Aorta (tissue), 5 donors: ENCODE measurements around the gene PLEKHG7. TPM values are rescaled to one million over a fixed set of nuclear protein-coding genes. Genes with fewer than 3 reads are reported as not detected.
A peak's percentile ranks its signal among the peaks of the same experiment; 100 is the strongest.
"Not testable (repeated sequence)": the region's sequence is repeated elsewhere in the genome, so short reads cannot be mapped to it uniquely, and the experiment has no call there.

Experiments used
- ATAC-seq: fragments of 200-7000 bp; cut with Tn5 transposase; one replicate; pipeline ENCODE4 v1.9.1; 2022; ENCODE audit warnings: moderate library complexity; ENCODE audit not compliant: low FRiP score
- DNase-seq, 2 donors: peaks; one replicate each; pipeline ENCODE4 v3.0.0-alpha.2; 2020
- H3K27ac ChIP-seq, 2 donors: one replicate each; pipeline ENCODE4 v1.5.1; 2013; ENCODE audit warnings: low read length in 2 of 2, mild to moderate bottlenecking in 2 of 2, moderate library complexity in 2 of 2, control low read depth in 1 of 2, inconsistent platforms in 1 of 2, low read depth in 1 of 2
- H3K27me3 ChIP-seq, 2 donors: one replicate each; pipeline ENCODE4 v1.6.1; 2013; ENCODE audit warnings: control low read depth in 1 of 2, low read length in 1 of 2, mild to moderate bottlenecking in 1 of 2, moderate library complexity in 1 of 2; ENCODE audit not compliant: insufficient read depth in 2 of 2, control insufficient read depth in 1 of 2
- H3K36me3 ChIP-seq, 2 donors: one replicate each; pipeline ENCODE4 v1.6.1; 2013; ENCODE audit warnings: control low read depth in 1 of 2, low read length in 1 of 2, mild to moderate bottlenecking in 1 of 2; ENCODE audit not compliant: insufficient read depth in 2 of 2, control insufficient read depth in 1 of 2
- H3K4me1 ChIP-seq, 2 donors: one replicate each; pipeline ENCODE4 v1.6.1; 2013; ENCODE audit warnings: low read length in 2 of 2, control low read depth in 1 of 2, mild to moderate bottlenecking in 1 of 2, moderate library complexity in 1 of 2; ENCODE audit not compliant: insufficient read depth in 2 of 2, control insufficient read depth in 1 of 2
- H3K4me3 ChIP-seq, 2 donors: one replicate each; pipeline ENCODE4 v1.5.1; 2013; ENCODE audit warnings: low read length in 2 of 2, control low read depth in 1 of 2, mild to moderate bottlenecking in 1 of 2
- H3K9me3 ChIP-seq: one replicate; pipeline ENCODE4 v1.6.1; 2013; ENCODE audit warnings: mild to moderate bottlenecking, low read length; ENCODE audit not compliant: control insufficient read depth
- WGBS, 2 donors: extraction: QIAGEN DNeasy Blood & Tissue Kit; methylation state at CpG; one replicate each; pipeline ENCODE4 v1.1.7; 2013; 5-methylcytosine and 5-hydroxymethylcytosine counted together
- intact Hi-C, 2 donors: fragments of 100-400 bp; cut with DNase I; formaldehyde crosslinking; loops; one replicate each; pipeline versions ENCODE4 v1.14.2 to v1.15.0; 2022
- polyA plus RNA-seq, 2 donors: library from polyadenylated mRNA; stranded (reverse); fragments of 200-250 nt; gene quantifications; one replicate each; pipeline ENCODE4 v1.2.3, GENCODE V29; 2013
- total RNA-seq, 2 donors: library from RNA; stranded (reverse); fragmentation: NEBNext Ultra II Directional; extraction: Animal tissue kit (Norgen Biotek cat#: 25700); gene quantifications; one replicate each; pipeline ENCODE4 v1.2.1, GENCODE V29; 2021
- donor health status: healthy with polysubstance abuse.
- donor health status: Bipolar disorder and iron deficiency.
- donor health status: DM: no; HTN: no; CAD: no.
- donor health status: DM: no; HTN: no; CAD: no.
- donor health status: DM: yes; HTN: yes; CAD: no.

PLEKHG7 gene
- total and polyA plus RNA-seq, 4 donors = not detected

DNA sequence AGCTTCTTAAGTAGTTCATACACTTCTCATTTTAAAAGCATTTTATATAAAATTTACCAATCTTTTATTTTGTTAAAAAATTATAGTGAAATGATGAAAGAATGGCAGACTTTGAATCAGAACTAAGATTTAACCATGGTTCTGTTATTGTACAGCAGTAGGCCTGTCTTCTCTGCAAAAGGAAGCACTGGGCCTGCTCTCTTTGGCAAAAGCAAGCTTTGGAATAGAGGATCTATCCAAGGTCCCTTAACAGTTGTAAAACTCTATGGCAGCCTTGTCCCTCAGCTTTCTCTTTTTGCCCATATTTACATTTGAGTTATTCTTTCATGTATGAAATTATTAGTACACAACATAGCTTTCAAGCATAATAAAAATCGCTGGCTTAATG, 82.8 kb downstream of the PLEKHG7 start:
- no peak overlapping the region for H3K27ac ChIP-seq

GRCh38 chr12:92786045-92786444, 83.3 kb downstream of the PLEKHG7 start:
- WGBS, 2 donors = 45 to 51% methylated on average over 1 of the region's 1 CpG
- Histone ChIP-seq H3K27ac (no peak overlapping the region), H3K4me3 (no peak overlapping the region), H3K36me3 (no peaks in the 10 kb centered on the region), H3K9me3 (no peaks in the 10 kb centered on the region), H3K27me3 (no peaks in the 10 kb centered on the region), H3K4me1 (peaks cover 0 to 1% of the 10 kb centered on the region in 2 donors)
- intact Hi-C loops = no loop called here
- peak; percentile 80 for ATAC-seq
- DNase-seq = no peak

More for the DNA sequence above, 82.8 kb downstream of the PLEKHG7 start:
- Histone ChIP-seq H3K27me3 (no peaks in the 10 kb centered on the region), H3K9me3 (no peaks in the 10 kb centered on the region), H3K4me3 (no peak overlapping the region), H3K4me1 (peaks cover 0 to 1% of the 10 kb centered on the region in 2 donors), H3K36me3 (no peaks in the 10 kb centered on the region)
- ATAC-seq (no peak), DNase-seq (no peak)
- 90 to 93% methylated on average over 1 of the region's 1 CpG for WGBS, 2 donors
- intact Hi-C loops = no loop called here

- H3K36me3 ChIP-seq, intact Hi-C loops, DNase-seq, H3K9me3 ChIP-seq, H3K27me3 ChIP-seq, H3K27ac ChIP-seq, H3K4me1 ChIP-seq, H3K4me3 ChIP-seq, ATAC-seq: not testable (repeated sequence)
- WGBS, 2 donors = 95 to 98% methylated on average over 5 of the region's 5 CpGs
Observed at GRCh38 chr12:92794356-92794755, 91.6 kb downstream of the PLEKHG7 start.

DNA sequence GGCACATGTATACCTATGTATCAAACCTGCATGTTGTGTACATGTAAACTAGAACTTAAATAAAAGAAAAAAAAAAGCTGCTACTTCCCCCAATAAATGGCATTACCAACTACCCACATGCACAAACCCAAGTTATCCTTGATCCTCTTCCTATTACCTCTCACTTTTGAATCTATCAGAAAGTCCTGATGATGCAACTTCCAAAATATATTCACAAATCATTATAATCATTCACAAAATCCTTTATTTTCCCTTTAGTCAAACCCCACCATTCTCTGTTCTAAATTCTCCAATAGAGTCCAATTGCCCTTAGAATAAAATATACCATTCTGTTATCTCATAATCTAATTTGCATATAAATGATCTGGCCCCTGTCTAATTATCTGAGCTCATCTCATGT, 92.0 kb downstream of the PLEKHG7 start:
- no peaks in the 10 kb centered on the region for H3K27me3 ChIP-seq
- no peaks in the 10 kb centered on the region for H3K9me3 ChIP-seq
- DNase-seq (no peak), ATAC-seq (no peak)
- H3K36me3 ChIP-seq = no peaks in the 10 kb centered on the region
- H3K4me3 ChIP-seq = no peak overlapping the region
- H3K4me1 ChIP-seq = no peaks in the 10 kb centered on the region
- intact Hi-C loops = no loop called here
- no peak overlapping the region for H3K27ac ChIP-seq

DNA sequence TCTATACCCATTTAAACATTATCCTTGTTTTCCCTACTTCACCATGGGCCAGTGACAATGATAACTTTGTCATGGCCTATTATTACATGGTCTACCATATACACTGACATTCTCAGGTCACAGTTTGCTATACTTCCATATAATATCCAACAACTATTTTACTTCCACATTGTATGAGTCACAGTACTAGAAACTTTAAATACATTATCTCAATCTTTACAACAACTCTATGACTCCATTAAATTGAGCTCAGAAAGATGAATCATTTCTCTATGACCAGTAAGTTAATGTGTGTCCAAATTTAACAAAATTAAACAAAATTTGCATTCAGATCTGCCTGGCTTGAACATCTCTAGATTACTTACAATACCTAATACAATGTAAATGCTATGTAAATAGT, 93.9 kb downstream of the PLEKHG7 start:
- no peaks in the 10 kb centered on the region for H3K36me3 ChIP-seq
- no peak overlapping the region for H3K27ac ChIP-seq
- DNase-seq (no peak), ATAC-seq (no peak)
- H3K4me3 ChIP-seq = no peak overlapping the region
- H3K4me1 ChIP-seq = no peaks in the 10 kb centered on the region
- no peaks in the 10 kb centered on the region for H3K27me3 ChIP-seq
- H3K9me3 ChIP-seq = no peaks in the 10 kb centered on the region
- intact Hi-C loops = no loop called here

- Histone ChIP-seq H3K36me3 (peaks cover 0 to 2% of the 10 kb centered on the region in 2 donors), H3K9me3 (no peaks in the 10 kb centered on the region), H3K27ac (no peak overlapping the region), H3K4me1 (no peaks in the 10 kb centered on the region), H3K4me3 (no peak overlapping the region), H3K27me3 (no peaks in the 10 kb centered on the region)
- intact Hi-C loops = no loop called here
- WGBS, 2 donors = 73 to 75% methylated on average over 3 of the region's 3 CpGs
- ATAC-seq = no peak
- no peak for DNase-seq
Observed at GRCh38 chr12:92802906-92803305, 100.1 kb downstream of the PLEKHG7 start.

GRCh38 chr12:92803903-92804302, 101.1 kb downstream of the PLEKHG7 start:
- Histone ChIP-seq H3K36me3 (peaks cover 1 to 3% of the 10 kb centered on the region in 2 donors), H3K27ac (no peak overlapping the region), H3K27me3 (no peaks in the 10 kb centered on the region), H3K4me1 (no peaks in the 10 kb centered on the region), H3K4me3 (no peak overlapping the region), H3K9me3 (no peaks in the 10 kb centered on the region)
- intact Hi-C loops = no loop called here
- 97 to 100% methylated on average over 1 of the region's 1 CpG for WGBS, 2 donors
- DNase-seq (no peak), ATAC-seq (no peak)

DNA sequence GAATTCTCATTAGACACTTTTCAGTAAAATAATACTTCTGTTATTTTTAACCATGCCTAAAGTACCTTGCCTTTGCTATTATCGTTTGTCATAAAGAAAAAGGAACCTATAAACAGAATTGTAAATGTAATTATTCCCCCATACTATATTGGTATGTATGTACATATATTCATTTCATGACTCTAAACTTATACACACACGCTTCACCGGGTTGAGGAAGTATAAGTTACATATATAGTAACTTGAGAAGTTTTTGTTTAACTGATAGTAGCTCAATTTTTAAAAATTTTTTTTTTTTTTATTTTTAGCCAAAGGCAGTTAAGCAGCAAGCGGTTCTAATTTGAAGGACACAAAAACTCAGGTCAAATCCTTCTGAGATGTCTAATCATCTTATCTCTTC, 107.6 kb downstream of the PLEKHG7 start:
- Histone ChIP-seq H3K4me3 (no peak overlapping the region), H3K4me1 (no peaks in the 10 kb centered on the region), H3K27me3 (no peaks in the 10 kb centered on the region), H3K27ac (no peak overlapping the region), H3K9me3 (no peaks in the 10 kb centered on the region), H3K36me3 (peaks cover 1 to 2% of the 10 kb centered on the region in 2 donors)
- DNase-seq = no peak
- intact Hi-C loops = no loop called here
- WGBS, 2 donors = 83 to 84% methylated on average over 4 of the region's 4 CpGs
- ATAC-seq = no peak

GRCh38 chr12:92814584-92814983, 111.8 kb downstream of the PLEKHG7 start:
- H3K4me1 ChIP-seq = no peaks in the 10 kb centered on the region
- H3K4me3 ChIP-seq = no peak overlapping the region
- H3K27me3 ChIP-seq = no peaks in the 10 kb centered on the region
- DNase-seq (no peak), ATAC-seq (no peak)
- intact Hi-C loops = no loop called here
- no peak overlapping the region for H3K27ac ChIP-seq
- 96% methylated on average over 2 of the region's 2 CpGs for WGBS, 2 donors
- no peaks in the 10 kb centered on the region for H3K9me3 ChIP-seq
- H3K36me3 ChIP-seq = peaks cover 0 to 3% of the 10 kb centered on the region in 2 donors
